Uterus (tissue), 2 donors: ENCODE measurements around the gene B3GALNT2.

Experiments
- POLR2A ChIP-seq, 2 donors: fragments of 450-650 bp; IDR thresholded peaks; one replicate each; pipeline ENCODE4 v1.6.1; 2016; ENCODE audit warnings: antibody characterized with exemption in 2 of 2, mild to moderate bottlenecking in 1 of 2, moderate library complexity in 1 of 2
- TF ChIP-seq, protein P1 (sequence below), 4 experiments: fragments of 200-600 bp in 2 of 4; fragments of 450-650 bp in 2 of 4; sonication (generic) in 2 of 4; IDR thresholded peaks; one replicate each; pipeline ENCODE4 v1.5.1; 2016 to 2019; ENCODE audit warnings: antibody characterized with exemption in 4 of 4, mild to moderate bottlenecking in 2 of 4, moderate library complexity in 1 of 4

DNA sequence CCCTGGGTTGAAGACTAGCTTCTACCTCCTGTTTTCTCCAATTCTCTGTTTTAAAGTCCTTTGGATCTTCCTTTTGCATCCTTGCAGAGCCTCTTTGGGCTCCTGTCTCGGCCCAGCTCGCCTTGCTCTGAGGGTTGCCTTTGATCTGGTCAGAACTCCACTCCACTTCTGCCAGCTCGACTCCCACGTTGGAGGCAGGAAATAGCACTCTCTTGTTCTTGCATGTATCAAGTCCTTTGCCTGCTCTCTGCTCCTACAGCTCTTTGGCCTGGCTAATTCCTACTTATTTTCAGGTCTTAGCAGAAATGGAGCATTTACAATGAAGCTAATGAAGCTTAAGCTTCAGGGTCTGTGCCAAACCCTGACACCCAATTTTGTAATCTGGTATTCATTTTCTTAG is 21.1 kb upstream of the B3GALNT2 start:
- TF ChIP-seq, protein P1, sequence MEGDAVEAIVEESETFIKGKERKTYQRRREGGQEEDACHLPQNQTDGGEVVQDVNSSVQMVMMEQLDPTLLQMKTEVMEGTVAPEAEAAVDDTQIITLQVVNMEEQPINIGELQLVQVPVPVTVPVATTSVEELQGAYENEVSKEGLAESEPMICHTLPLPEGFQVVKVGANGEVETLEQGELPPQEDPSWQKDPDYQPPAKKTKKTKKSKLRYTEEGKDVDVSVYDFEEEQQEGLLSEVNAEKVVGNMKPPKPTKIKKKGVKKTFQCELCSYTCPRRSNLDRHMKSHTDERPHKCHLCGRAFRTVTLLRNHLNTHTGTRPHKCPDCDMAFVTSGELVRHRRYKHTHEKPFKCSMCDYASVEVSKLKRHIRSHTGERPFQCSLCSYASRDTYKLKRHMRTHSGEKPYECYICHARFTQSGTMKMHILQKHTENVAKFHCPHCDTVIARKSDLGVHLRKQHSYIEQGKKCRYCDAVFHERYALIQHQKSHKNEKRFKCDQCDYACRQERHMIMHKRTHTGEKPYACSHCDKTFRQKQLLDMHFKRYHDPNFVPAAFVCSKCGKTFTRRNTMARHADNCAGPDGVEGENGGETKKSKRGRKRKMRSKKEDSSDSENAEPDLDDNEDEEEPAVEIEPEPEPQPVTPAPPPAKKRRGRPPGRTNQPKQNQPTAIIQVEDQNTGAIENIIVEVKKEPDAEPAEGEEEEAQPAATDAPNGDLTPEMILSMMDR (IDR thresholded peaks at IDR 0.05), result no peak
- TF ChIP-seq POLR2A (IDR thresholded peaks at IDR 0.05), result no peak
